Ascending aorta (tissue), 2 donors: ENCODE measurements around the gene SIVA1. TPM values are rescaled to one million over a fixed set of nuclear protein-coding genes. Genes with fewer than 3 reads are reported as not detected.

Experiments used
- DNase-seq, 2 donors: peaks; one replicate each; pipeline ENCODE4 v3.0.0-alpha.2; 2019; ENCODE audit warnings: low spot score in 2 of 2
- H3K27ac ChIP-seq, 2 donors: fragments of 200-600 bp; sonication (generic); one replicate each; pipeline ENCODE4 v1.5.1; 2016 to 2017; ENCODE audit warnings: mild to moderate bottlenecking in 1 of 2
- H3K27me3 ChIP-seq: fragments of 200-600 bp; sonication (generic); one replicate; pipeline ENCODE4 v1.5.1; 2017
- H3K36me3 ChIP-seq, 2 donors: fragments of 200-600 bp; sonication (generic); one replicate each; pipeline ENCODE4 v1.5.1; 2016
- H3K4me1 ChIP-seq, 2 donors: fragments of 200-600 bp; sonication (generic); one replicate each; pipeline ENCODE4 v1.5.1; 2016 to 2017; ENCODE audit warnings: mild to moderate bottlenecking in 1 of 2
- H3K4me3 ChIP-seq, 2 donors: fragments of 200-600 bp; sonication (generic); one replicate each; pipeline ENCODE4 v1.5.1; 2016 to 2017; ENCODE audit warnings: mild to moderate bottlenecking in 1 of 2
- H3K9me3 ChIP-seq, 2 donors: fragments of 200-600 bp; sonication (generic); one replicate each; pipeline ENCODE4 v1.5.1; 2016
- intact Hi-C: fragments of 100-400 bp; cut with DNase I; formaldehyde crosslinking; loops from one replicate; pipeline ENCODE4 v1.15.1; 2023
- total RNA-seq: library from RNA; depleted of rRNA; stranded (reverse); fragments of >200 nt; gene quantifications from one replicate; pipeline ENCODE4 v1.1.0, GENCODE V29; 2016
- TF ChIP-seq, protein P1 (sequence below), 3 experiments: fragments of 200-600 bp in 2 of 3; fragments of 450-650 bp in 1 of 3; sonication (generic) in 2 of 3; IDR thresholded peaks; one replicate each; pipeline ENCODE4 v1.5.1; 2016 to 2019; ENCODE audit warnings: antibody characterized with exemption in 3 of 3, mild to moderate bottlenecking in 1 of 3, moderate library complexity in 1 of 3

SIVA1 gene
- total RNA-seq, 1 donor from 2014 or later, result 410 TPM

- Histone ChIP-seq H3K9me3 (no peaks in the 10 kb centered on the region), H3K36me3 (peaks cover 63 to 75% of the 10 kb centered on the region in 2 donors), H3K27me3 (no peaks in the 10 kb centered on the region), H3K4me1 (peaks cover 0 to 13% of the 10 kb centered on the region in 2 donors), H3K27ac (no peak overlapping the region), H3K4me3 (no peak overlapping the region)
- intact Hi-C loops, result no loop called here
- DNase-seq, result no peak
- TF ChIP-seq, protein P1, sequence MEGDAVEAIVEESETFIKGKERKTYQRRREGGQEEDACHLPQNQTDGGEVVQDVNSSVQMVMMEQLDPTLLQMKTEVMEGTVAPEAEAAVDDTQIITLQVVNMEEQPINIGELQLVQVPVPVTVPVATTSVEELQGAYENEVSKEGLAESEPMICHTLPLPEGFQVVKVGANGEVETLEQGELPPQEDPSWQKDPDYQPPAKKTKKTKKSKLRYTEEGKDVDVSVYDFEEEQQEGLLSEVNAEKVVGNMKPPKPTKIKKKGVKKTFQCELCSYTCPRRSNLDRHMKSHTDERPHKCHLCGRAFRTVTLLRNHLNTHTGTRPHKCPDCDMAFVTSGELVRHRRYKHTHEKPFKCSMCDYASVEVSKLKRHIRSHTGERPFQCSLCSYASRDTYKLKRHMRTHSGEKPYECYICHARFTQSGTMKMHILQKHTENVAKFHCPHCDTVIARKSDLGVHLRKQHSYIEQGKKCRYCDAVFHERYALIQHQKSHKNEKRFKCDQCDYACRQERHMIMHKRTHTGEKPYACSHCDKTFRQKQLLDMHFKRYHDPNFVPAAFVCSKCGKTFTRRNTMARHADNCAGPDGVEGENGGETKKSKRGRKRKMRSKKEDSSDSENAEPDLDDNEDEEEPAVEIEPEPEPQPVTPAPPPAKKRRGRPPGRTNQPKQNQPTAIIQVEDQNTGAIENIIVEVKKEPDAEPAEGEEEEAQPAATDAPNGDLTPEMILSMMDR (IDR thresholded peaks at IDR 0.05), result no peak
Measured at GRCh38 chr14:104710071-104710735, 42.7 kb upstream of the SIVA1 start.

GRCh38 chr14:104712881-104713734 is 39.8 kb upstream of the SIVA1 start:
- no peak overlapping the region for H3K4me3 ChIP-seq
- TF ChIP-seq, protein P1 (IDR thresholded peaks at IDR 0.05), result no peak
- intact Hi-C loops, result no loop called here
- peaks cover 57 to 81% of the 10 kb centered on the region in 2 donors for H3K36me3 ChIP-seq
- no peak overlapping the region for H3K27ac ChIP-seq
- H3K4me1 ChIP-seq, result peaks cover 0 to 13% of the 10 kb centered on the region in 2 donors
- H3K27me3 ChIP-seq, result no peaks in the 10 kb centered on the region
- H3K9me3 ChIP-seq, result no peaks in the 10 kb centered on the region
- DNase-seq, result no peak

DNA sequence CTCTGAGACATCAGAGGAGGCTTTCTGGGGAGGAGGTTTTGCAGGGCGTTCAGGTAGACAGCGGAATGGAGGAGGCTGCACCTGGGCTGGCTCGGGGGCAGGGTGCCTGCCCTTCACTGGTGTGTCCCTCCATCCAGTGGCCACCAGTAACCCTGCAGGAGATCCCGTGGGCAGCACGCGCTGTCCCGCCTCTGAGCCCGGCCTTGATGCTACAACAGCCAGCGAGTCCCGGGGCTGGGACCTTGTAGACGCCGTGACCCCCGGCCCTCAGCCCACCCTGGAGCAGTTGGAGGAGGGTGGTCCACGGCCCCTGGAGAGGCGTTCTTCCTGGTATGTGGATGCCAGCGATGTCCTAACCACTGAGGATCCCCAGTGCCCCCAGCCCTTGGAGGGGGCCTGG is 38.9 kb upstream of the SIVA1 start:
- intact Hi-C loops, result no loop called here
- Histone ChIP-seq H3K4me1 (peaks cover 0 to 9% of the 10 kb centered on the region in 2 donors), H3K27me3 (no peaks in the 10 kb centered on the region), H3K27ac (no peak overlapping the region), H3K9me3 (no peaks in the 10 kb centered on the region), H3K4me3 (no peak overlapping the region), H3K36me3 (peaks cover 61 to 88% of the 10 kb centered on the region in 2 donors)
- TF ChIP-seq, protein P1 (IDR thresholded peaks at IDR 0.05), result no peak
- DNase-seq, result no peak

GRCh38 chr14:104714681-104715080 is 38.3 kb upstream of the SIVA1 start:
- peaks cover 67 to 91% of the 10 kb centered on the region in 2 donors for H3K36me3 ChIP-seq
- H3K4me1 ChIP-seq, result peaks cover 0 to 2% of the 10 kb centered on the region in 2 donors
- no peaks in the 10 kb centered on the region for H3K27me3 ChIP-seq
- no peak for DNase-seq
- H3K4me3 ChIP-seq, result no peak overlapping the region
- TF ChIP-seq, protein P1 (IDR thresholded peaks at IDR 0.05), result no peak
- intact Hi-C loops, result no loop called here
- no peaks in the 10 kb centered on the region for H3K9me3 ChIP-seq
- H3K27ac ChIP-seq, result no peak overlapping the region

DNA sequence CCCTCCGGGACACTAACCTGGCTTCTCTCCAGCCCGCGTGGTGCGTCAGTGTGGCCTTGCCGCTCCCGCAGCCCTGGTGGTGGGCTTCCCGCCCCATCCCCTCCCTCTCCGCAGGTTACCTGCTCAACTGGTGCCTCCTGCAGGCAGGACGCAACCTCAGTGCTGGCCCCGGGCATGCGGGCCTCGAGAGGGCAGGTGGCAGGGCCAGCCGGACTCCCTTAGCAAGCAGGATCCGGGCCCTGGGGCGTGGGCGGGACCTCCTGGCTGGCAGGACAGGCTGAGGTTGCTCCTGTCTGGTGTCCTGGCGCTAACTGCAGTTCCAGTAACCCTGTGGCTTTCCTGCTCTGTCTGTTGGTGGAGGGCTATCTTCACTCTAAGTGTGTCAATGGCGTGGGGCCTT is 37.5 kb upstream of the SIVA1 start:
- H3K36me3 ChIP-seq, result peaks cover 68 to 88% of the 10 kb centered on the region in 2 donors
- no peak overlapping the region for H3K27ac ChIP-seq
- no peak for DNase-seq
- H3K27me3 ChIP-seq, result no peaks in the 10 kb centered on the region
- TF ChIP-seq, protein P1 (IDR thresholded peaks at IDR 0.05), result no peak
- H3K4me3 ChIP-seq, result no peak overlapping the region
- no peaks in the 10 kb centered on the region for H3K9me3 ChIP-seq
- intact Hi-C loops, result no loop called here
- no peaks in the 10 kb centered on the region for H3K4me1 ChIP-seq
